ENCODE data around the gene NOL7. TPM values are rescaled to one million over a fixed set of nuclear protein-coding genes. Genes with fewer than 3 reads are reported as not detected.

NOL7 gene
- total and polyA plus RNA-seq, 2 experiments from 2014 or later, result 84.3 to 96.8 TPM

DNA sequence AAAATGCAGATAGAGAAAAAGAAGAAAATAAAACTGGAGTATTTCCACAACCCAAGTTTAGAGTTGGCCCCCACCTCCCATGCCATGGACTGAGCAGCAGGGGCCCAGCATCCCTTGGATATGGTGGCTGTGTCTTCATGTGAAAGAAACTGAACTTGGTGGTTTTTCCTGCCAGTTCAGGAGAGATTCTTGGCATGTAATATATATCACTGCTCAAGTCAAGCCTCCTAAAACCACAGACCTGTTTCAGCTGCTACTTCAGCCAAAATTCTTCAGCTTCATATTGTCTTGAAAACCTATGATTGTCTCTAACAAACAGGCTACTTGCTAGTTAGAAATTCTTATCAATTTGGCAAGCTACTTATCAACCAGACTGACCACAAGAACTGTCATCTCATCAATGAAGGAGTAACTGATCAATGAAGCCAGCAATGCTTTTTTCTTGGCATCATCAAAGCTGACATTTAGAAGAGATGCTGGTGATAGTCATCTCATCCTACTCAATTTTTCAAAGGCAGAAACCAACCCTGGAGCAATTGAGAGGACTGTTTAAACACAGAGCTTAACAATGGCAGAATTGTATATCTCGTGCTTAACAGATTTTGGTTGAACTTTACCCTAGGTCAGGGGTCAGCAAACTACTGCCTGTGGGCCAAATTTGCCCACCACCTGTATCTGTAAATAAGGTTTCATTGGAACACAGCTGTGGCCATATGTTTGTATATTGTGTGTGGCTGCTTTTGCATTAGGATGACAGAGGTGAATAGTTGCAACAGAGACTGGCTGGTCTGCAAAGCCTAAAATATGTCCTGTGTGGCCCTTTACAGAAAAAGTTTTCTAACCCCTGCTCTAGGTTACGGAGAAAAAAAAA, 10.4 kb upstream of the NOL7 start:
- Histone ChIP-seq H3K36me3 (replicated peaks; ENCODE audit: insufficient read depth, low read depth) (no peaks in the 10 kb centered on the region), H3K27me3 (no peaks in the 10 kb centered on the region), H3K9me3 (ENCODE audit: low read depth) (no peaks in the 10 kb centered on the region), H3K27ac (no peak overlapping the region), H3K4me1 (ENCODE audit: insufficient read depth) (no peaks in the 10 kb centered on the region), H3K4me2 (no peak overlapping the region), H3K4me3 (no peak overlapping the region), H4K20me1 (ENCODE audit: insufficient read depth, poor library complexity, severe bottlenecking) (no peaks in the 10 kb centered on the region), H3K9me2 (replicated peaks; ENCODE audit: insufficient read depth) (no peaks in the 10 kb centered on the region), H3K79me2 (no peaks in the 10 kb centered on the region), H2AFZ (no peak overlapping the region)
- 66% methylated on average over 2 of the region's 2 CpGs for WGBS (ENCODE audit: low lambda C conversion rate, missing lambda C conversion rate)
- no peak for DNase-seq (ENCODE audit: low spot score)
- TF ChIP-seq, protein P1, sequence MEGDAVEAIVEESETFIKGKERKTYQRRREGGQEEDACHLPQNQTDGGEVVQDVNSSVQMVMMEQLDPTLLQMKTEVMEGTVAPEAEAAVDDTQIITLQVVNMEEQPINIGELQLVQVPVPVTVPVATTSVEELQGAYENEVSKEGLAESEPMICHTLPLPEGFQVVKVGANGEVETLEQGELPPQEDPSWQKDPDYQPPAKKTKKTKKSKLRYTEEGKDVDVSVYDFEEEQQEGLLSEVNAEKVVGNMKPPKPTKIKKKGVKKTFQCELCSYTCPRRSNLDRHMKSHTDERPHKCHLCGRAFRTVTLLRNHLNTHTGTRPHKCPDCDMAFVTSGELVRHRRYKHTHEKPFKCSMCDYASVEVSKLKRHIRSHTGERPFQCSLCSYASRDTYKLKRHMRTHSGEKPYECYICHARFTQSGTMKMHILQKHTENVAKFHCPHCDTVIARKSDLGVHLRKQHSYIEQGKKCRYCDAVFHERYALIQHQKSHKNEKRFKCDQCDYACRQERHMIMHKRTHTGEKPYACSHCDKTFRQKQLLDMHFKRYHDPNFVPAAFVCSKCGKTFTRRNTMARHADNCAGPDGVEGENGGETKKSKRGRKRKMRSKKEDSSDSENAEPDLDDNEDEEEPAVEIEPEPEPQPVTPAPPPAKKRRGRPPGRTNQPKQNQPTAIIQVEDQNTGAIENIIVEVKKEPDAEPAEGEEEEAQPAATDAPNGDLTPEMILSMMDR (IDR thresholded peaks at IDR 0.05; ENCODE audit: poor library complexity), result no peak
- no peak for TF ChIP-seq EZH2 (IDR thresholded peaks at IDR 0.05; ENCODE audit: borderline replicate concordance)
- no peak for TF ChIP-seq EZH2phosphoT487 (IDR thresholded peaks at IDR 0.05; ENCODE audit: low read depth, severe bottlenecking, unreplicated experiment)

DNA sequence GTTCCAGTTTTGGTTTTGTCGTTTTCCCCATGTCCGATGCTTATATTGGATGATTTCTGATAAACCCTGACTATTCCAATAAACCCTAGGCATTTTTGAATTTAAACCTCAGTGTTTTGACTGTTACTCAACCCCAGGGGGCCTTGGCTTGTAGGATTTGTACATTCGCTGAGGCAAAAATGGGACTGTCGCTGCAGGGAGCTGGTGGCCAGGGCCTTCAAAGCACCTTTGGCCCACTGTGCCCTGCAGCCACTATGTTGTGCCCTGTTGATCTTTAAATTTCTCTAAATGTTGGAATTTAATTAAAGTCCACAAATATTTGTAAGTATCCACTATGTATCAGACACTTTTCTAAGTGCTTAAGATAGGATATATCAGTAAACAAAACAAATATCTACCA, 9.5 kb upstream of the NOL7 start:
- no peak overlapping the region for H3K4me3 ChIP-seq
- H3K4me2 ChIP-seq, result no peak overlapping the region
- H4K20me1 ChIP-seq (ENCODE audit: insufficient read depth, poor library complexity, severe bottlenecking), result no peaks in the 10 kb centered on the region
- no peaks in the 10 kb centered on the region for H3K4me1 ChIP-seq (ENCODE audit: insufficient read depth)
- no peaks in the 10 kb centered on the region for H3K9me3 ChIP-seq (ENCODE audit: low read depth)
- no peak for DNase-seq (ENCODE audit: low spot score)
- TF ChIP-seq EZH2 (IDR thresholded peaks at IDR 0.05; ENCODE audit: borderline replicate concordance) (no peak), EZH2phosphoT487 (IDR thresholded peaks at IDR 0.05; ENCODE audit: low read depth, severe bottlenecking, unreplicated experiment) (no peak)
- TF ChIP-seq, protein P1 (IDR thresholded peaks at IDR 0.05; ENCODE audit: poor library complexity), result no peak
- no peaks in the 10 kb centered on the region for H3K9me2 ChIP-seq (replicated peaks; ENCODE audit: insufficient read depth)
- 71% methylated on average over 4 of the region's 4 CpGs for WGBS (ENCODE audit: low lambda C conversion rate, missing lambda C conversion rate)
- no peaks in the 10 kb centered on the region for H3K79me2 ChIP-seq
- no peaks in the 10 kb centered on the region for H3K36me3 ChIP-seq (replicated peaks; ENCODE audit: insufficient read depth, low read depth)
- no peak overlapping the region for H2AFZ ChIP-seq
- no peak overlapping the region for H3K27ac ChIP-seq
- no peaks in the 10 kb centered on the region for H3K27me3 ChIP-seq

DNA sequence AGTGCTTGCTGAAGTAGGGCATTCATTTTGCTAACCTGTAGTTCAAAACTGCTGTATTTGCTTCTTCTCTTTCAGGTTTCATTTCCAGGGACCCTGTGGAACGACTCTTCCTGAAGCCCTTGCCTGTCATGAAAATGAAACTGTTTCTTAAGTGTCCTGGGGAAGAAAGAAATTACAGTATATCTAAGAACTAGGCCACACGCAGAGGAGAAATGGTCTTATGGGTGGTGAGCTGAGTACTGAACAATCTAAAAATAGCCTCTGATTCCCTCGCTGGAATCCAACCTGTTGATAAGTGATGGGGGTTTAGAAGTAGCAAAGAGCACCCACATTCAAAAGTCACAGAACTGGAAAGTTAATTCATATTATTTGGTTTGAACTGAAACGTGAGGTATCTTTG, 3.4 kb upstream of the NOL7 start:
- peaks cover 9% of the 10 kb centered on the region for H4K20me1 ChIP-seq (ENCODE audit: insufficient read depth, poor library complexity, severe bottlenecking)
- H3K9me3 ChIP-seq (ENCODE audit: low read depth), result no peaks in the 10 kb centered on the region
- WGBS (ENCODE audit: low lambda C conversion rate, missing lambda C conversion rate), result 83% methylated on average over 4 of the region's 4 CpGs
- peaks cover 19% of the 10 kb centered on the region for H3K79me2 ChIP-seq
- H3K27ac ChIP-seq, result no peak overlapping the region
- no peak overlapping the region for H3K4me3 ChIP-seq
- no peaks in the 10 kb centered on the region for H3K27me3 ChIP-seq
- H3K4me2 ChIP-seq, result no peak overlapping the region
- H3K36me3 ChIP-seq (replicated peaks; ENCODE audit: insufficient read depth, low read depth), result no peaks in the 10 kb centered on the region
- no peak for TF ChIP-seq EZH2phosphoT487 (IDR thresholded peaks at IDR 0.05; ENCODE audit: low read depth, severe bottlenecking, unreplicated experiment)
- TF ChIP-seq EZH2 (IDR thresholded peaks at IDR 0.05; ENCODE audit: borderline replicate concordance), result no peak
- TF ChIP-seq, protein P1 (IDR thresholded peaks at IDR 0.05; ENCODE audit: poor library complexity), result no peak
- peaks cover 15% of the 10 kb centered on the region for H3K4me1 ChIP-seq (ENCODE audit: insufficient read depth)
- H3K9me2 ChIP-seq (replicated peaks; ENCODE audit: insufficient read depth), result no peaks in the 10 kb centered on the region
- no peak for DNase-seq (ENCODE audit: low spot score)
- H2AFZ ChIP-seq, result no peak overlapping the region

Measured in hepatocyte (in vitro differentiated cells).